H4 (cell line): ENCODE measurements around the gene SMIM23. TPM values are rescaled to one million over a fixed set of nuclear protein-coding genes. Genes with fewer than 3 reads are reported as not detected.
A peak's percentile ranks its signal among the peaks of the same experiment; 100 is the strongest.

ENCODE experiments used
- DNase-seq: peaks from one replicate; pipeline ENCODE4 v3.0.0-alpha.2; 2015; ENCODE audit warnings: low spot score
- total RNA-seq: library from RNA; depleted of rRNA; stranded (reverse); fragments of >200 nt; shearing (Covaris generic); gene quantifications from 2 replicates; pipeline ENCODE4 v1.2.3, GENCODE V29; 2014; rRNA removed

The SMIM23 gene
- total RNA-seq = not detected in 2 replicates

DNA sequence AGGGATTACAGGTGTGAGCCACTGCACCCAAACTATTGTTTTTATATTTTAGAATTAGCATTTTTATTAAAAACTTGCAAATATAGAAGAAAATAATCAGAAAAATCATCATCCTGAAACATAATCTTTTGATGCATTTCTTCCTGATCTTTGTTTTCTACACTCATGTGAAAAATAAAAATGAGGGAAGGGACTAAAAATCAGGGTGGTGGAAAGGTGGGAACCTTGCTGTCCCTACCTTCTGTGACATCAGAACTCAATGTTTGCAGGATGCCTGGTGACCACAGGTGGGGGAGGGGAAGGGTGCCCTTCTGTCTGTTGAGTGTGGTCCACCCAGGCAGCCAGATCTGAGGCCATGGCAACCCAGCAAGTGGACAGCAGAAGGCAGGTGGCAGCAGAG is at the start of gene SMIM23:
Gene SMIM23 (plus strand): TSS at position 301 of the 400 bp plus-strand sequence. CDS start 55 bp downstream, at position 356.
- no peak for DNase-seq

DNA sequence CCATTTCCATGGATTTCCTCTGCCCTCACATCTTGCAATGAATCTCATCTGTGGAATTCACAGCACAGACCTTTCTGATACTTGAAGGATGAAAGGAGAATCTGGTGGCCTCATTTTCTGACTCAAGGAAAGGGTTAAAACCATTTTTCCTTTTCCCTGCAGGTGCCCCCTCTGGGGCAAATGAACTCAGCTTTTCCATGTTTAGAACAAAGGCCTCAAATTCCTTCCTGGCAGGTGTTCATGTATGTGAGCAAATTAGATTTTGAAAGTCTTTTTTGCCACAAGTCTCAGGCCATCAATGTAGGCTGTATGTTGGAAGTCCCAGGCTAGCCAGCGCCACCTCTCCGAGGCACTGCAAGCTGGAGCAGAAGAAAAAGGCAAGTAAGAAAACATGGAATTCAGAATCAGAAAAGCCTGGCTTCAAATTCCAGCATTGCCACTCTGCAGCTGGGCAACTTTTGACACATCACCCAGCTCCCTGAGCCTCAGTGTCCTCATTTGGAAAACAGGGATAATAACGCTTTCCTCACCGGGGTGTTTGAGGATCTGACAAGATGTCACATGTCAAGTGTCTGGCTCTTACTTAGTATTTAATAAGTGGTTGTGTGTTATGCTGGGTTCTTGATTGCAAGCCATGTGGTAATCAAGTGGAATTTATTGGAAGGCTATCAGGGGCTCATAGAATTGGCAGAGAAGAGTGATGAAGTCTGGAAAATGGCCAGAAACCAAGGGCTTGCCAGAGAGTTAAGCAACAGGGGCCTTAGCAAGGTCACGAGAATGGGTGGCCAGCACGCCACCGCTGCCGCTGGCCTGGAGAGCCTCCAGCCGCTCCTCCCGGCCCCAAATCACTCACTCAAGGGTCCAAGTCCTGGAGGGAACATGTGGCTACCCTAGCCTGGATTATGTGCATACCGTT is 48.4 kb upstream of the SMIM23 start:
- no peak for DNase-seq

DNA sequence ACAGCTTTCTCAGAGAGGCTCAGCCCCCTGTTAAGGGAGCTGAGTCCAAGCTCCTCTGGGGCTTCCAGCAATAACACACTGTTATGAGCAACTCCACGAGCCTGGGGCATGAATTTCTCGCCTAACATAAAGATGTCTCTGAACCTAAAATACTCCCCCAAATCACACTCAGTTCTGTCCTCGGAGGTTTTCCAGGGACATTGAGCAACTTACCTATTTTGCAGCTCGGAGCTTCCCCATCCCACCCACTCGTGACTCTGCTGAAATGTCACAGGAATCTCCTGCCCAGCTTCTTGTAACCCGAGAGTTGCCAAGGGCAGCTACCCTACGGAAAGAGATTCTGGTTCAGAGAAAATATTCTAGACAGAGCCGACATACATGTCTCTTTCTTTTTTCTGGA is 47.1 kb upstream of the SMIM23 start:
- DNase-seq = no peak

DNA sequence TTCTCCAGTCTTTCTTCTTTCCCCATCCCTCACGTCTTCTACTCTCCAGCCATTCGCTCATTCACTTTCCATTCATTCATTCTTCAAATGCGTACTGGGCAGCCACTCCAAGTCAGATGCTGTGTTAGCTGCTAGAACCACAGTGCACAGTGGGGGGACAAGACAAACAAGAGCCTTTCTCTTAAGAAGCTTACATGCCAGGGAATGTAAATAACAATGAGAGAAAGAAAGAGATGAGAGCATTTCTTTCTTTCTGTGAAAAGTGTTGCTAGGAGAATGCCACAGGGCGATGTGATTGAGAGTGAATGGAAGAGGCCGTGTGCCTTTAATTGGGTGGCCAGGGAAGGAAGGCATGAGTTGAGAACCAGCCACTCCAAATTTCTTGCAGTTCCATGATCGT is 46.3 kb upstream of the SMIM23 start:
- no peak for DNase-seq

DNA sequence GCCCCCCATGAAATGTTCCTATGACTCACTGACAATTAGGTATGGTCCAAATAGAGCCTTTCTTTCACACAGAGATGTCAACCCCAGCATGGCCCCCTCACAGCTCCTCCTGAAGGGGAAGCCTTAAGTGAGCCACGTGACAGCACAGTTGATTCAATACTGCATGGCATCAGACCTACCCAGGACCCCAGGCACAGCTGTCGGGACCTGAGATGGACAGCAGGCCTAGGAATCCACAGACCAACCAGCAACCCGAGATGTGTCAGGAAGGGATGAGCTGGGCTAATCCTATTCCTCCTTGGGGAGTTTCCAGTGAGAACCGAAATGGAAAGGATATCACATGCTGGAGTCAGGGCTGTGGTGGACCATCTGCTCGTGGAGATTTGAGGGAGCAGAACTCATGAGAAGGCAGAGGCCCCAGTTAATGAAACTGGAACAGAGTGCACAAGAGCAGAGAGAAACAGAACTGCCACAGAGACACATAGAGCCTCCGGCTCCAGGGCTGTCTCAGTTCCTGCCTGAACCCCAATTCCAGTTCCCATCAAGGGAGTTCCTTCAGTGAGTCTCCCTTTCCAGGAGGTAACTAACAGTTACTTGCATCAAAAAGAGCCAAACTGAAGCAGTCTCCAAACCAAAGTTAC is 42.1 kb upstream of the SMIM23 start:
- DNase-seq = no peak

DNA sequence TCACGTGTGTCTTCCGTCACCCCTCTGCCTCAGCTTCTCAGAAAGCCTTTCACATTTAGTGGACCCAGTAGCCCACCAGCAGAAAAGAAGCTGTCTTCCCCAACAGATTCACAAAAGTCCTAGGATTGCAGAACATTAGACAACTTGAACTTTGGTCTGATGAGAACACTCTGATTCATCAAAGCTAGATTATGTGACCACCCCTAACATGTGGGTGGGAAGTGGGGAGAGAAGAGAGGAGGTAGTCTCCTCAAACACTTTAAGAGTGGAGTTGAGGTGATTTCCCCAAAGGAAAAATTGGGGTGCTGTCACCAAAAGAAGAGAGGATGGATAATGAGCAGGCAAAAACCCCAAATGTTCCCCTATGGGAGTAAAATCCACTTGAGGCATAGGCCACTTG is 41.4 kb upstream of the SMIM23 start:
- no peak for DNase-seq

DNA sequence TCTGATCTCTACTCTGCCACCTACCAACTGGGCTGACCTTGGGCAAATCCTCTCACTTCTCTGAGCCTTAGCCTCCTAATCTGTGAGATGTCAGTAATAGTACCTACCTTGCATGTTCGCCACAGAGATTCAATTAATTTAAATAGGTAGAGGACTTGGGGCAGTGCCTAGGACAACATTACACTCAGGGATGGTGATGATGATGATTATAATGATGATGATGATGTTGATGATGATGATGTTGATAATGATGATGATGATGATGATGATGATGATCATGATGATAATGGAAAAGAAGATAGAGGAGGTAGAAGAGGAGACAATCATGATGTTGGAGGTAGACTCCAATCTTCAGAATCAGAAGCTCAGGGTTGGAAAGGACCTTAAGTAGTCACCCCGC is 40.7 kb upstream of the SMIM23 start:
- no peak for DNase-seq

DNA sequence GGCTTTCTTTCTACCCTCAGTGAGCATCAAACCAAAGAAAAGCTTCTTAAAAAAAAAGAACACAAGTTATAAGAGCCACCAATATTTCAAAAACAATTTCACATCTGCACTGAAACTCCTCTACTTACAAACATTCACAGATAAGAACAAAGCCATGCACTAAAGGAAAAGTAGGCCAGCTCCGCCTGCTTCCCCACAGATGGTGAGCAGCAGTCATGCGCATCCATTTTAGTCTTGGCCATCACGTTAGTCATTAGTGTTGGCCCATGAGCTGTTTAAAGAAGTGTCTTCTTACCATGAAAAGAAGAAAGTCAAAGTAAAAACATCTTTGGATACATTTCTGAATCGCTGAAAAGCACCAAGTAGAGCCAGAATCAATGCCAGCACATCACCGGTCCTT is 40.0 kb upstream of the SMIM23 start:
- no peak for DNase-seq

DNA sequence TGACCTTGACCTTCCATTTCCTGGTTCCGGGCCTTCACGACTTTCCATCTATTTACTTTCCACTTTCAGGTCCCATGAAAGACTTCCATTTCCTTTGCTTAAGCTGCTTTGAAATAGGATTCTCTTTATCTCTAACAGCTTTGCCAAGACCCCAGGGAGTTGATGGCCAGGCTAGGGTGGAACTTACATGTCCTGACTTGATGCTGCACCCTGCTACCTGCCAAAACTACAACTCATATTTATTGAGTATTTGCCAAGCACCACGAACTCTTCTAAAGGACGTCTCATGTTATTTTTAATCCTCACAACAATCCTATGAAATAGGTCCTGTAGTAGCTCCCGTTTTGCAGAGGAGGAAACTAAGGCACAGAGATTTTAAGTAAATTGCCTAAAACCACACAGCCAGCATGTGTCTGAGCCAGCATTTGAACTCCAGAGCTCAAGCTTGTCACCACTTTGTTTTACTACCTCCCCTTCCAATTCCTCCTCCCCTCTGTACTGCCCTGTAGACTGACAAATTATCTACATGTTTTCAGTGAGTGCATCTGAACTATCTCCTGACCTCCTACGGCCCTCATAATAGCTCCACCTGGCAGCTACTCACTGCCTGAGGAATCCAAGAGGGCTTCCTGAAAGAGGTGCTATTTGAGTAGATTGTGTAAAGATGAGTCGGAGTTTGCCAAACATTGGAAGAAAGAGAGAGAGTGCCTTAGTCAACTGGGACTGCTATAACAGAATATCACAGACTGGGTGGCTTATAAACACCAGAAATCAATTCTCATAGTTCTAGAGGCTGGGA is 38.4 kb upstream of the SMIM23 start:
- DNase-seq = no peak

DNA sequence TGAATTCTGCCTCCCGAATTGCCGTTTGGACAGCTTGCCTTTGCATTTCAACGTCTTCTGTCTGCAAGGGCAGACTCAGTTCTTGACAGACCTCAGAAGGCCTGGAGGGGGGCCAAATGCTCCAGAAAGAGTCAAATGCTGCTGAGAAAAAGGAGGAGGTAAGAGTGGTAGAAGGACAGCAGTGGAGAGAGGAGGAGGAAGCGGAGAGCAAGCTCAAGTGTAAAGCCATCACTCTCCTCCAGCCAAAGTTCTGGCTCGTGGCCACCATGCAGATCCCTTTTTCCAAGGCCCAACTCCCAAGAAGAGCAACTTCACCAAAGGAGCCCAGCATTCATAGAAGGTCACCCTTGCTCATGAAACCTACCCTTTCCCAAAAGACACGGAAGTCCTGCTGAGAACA is 36.9 kb upstream of the SMIM23 start:
- no peak for DNase-seq

DNA sequence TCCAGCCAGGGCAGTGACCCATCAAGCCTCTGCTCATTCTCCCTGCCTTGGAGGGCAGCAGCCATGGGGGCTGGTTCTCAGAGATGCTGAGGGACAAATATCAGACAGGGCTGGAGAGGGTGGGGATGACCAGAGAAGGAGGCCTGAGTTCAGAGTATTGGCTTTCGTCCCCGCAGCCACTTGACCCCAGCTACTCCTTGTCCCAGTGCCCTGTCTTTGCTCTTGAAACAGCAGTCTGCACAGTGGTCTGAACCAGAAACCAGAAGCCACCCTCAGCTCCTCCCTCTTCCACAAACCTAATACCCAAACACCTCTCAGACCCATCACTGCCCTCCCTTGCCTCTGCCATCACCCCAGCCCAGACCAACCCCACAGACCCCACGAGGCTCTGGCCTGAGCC is 36.3 kb upstream of the SMIM23 start:
- no peak for DNase-seq

DNA sequence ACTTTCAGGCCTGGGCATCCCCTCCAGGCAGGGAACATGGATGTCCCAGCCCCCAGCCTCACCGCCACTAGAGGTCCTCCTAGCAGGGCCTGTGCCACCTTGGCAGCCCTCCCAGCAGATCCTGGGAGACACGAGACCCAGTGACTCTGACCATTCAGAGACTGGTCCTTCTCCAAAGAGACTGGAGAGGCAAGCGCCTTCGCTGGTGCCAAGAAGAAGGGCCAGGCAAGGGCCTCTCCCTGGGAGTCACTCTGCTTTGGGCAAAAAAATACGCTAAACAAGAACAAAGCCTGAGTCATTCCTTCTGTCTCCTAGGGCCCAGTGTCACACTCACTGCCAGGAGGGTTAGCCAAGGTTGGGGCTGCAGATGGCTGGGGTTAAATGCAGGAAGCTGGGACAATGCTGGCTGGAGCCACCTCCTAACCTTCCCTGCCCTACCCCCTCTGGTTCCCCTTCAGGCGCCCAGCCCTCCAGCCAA is 35.3 kb upstream of the SMIM23 start:
- peak; percentile 59 for DNase-seq

DNA sequence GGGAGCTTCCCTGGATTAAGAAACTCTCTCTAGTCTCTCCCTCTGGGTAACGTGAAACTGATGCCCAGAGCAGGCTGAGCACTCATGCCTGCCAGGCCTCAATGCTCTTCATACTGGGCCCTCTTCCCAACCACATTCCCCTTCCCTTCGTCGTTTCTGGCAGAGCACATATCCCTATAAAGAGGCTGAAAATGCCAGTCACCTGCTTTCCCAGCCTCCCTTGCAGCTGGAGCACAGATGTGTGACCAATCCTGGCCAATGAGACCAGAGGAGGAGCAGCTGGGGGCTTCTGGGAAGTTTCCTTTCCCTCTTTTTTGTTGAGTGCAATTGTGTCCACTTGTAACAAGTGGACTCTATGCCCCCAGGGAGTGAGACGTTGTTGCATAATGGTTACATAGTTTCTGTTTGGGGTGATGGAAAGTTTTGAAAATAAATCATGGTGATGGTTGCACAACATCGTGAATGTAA is 30.2 kb upstream of the SMIM23 start:
- DNase-seq = no peak

DNA sequence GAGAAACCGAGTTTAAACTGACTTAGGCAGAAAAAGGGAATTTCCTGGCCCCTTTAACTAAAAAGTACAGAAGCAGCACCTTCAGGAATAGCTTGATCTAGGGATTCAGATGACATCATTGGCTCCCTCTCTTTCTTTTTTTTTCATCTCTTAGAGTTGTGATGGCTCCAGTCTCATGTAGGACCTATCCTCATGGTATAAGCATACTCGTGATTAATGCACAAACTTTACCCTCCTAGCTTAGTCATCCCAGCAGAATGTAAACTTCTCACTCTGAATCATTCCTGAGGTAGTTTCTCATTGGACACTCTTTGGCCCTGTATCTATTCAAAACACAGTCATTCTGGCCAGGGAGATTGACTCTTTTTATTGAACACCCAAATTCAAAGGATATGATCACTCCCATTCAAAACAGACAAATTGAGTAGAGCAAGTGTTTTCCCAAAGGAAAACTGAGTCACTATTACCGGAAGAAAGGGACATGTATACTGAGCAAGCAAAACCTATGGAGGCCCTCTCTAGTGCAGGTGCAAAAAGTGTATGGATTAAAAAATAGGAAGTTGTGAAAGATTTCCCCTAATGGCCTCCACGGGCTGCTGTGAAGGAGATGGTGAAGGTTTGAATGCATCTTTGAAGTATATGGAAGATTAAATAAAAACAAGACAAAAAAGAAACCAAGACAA is 27.6 kb upstream of the SMIM23 start:
- DNase-seq = peak; percentile 78

DNA sequence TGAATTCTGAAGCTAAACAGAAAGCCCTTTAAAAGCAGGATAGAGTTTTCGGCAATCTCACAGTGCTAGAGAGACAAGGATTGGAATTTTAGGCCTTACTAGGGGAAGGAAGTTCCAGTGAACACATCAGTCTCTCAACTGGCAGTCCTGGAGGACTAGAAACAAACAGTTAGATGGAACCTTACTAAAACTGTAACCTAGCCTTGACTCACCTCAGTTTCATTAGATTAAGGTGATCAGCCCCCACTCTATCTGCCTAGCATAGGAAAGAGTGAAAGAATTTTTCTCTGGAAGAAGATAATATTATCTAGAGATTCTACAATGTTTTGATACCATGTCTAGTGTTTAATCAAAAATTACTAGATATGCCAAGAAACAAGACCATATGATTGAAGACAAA is 25.8 kb upstream of the SMIM23 start:
- no peak for DNase-seq

DNA sequence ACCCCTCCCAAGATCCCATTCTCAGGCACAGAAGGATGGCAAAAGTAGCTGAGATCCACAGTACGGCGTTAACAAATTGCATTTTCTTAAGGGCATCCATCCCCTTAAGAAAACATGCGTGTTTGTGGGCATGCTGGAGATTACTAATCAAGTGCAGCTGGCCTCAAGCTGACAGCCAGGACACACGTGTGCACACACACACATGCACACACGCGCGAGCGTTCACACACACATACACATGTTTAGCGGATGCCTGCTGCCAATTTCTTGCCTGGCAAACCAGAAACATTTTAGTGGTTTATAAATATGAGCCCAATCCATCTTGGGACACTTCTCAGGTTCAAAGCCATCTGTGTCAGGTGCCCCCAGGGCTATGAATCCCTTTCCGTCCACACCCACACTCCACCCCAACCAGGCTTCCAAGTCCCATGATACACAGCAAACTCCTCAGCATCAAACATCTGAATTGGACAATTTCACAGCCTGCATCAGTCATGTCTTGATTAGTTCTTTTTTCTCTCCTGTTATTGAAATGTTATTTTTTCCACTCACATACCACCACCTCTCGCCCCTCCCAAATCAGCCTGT is 23.5 kb upstream of the SMIM23 start:
- DNase-seq = no peak

DNA sequence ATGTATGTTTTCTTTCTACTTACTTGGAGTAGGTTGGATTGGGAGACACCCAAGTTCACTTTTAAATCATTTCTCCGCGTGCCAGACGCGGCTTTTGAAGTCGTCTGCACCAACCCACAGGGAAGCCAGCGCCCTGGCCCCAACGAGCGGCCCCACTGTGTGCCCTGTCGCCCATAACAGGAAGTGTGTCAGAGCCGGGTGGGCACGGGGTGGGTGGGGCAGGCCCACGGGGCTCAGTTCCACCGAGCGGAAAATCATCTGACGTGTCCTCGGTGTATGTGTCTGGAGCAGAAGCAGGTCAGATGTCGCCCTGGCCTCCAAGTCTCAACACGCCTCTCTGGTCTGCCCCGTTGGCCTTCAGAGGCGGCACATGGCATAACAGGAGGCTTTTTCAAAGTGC is 22.7 kb upstream of the SMIM23 start:
- no peak for DNase-seq

DNA sequence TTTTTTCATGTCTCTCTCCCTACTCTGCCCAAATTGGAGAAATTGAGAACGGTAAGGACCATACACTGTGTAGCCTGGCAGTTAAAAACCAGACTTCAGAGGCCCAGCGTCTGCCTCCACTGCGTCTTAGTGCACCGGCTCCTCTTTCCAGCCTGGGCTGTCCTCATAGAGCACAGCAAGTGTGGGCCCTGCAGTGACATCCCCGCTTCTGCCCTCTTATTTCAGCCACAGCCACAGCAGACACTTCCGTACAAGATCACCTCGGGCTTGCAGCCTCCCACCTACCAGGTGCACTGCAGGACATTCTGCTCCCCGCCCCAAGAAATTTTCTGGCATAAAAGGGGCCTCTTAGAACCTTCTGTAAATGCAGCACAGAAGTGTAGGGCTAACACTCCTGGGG is 21.4 kb upstream of the SMIM23 start:
- no peak for DNase-seq

DNA sequence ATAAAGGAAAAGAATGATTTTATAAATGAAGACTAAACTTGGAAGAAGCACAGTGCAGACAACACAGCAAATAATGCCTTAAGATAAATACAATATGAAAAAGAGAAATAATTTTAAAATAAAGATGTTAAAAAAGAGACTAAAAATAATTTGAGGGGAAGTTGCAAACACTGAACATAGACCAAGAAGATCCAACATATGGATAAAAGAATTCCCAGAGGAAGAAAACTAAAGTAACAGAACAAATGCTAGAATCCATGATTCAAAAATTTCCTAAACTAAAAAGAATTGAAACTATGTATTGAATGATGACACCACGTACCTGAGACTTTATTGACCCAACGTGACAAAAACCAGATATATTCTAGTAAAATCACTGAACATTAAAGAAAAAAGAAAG is 18.7 kb upstream of the SMIM23 start:
- DNase-seq = no peak

DNA sequence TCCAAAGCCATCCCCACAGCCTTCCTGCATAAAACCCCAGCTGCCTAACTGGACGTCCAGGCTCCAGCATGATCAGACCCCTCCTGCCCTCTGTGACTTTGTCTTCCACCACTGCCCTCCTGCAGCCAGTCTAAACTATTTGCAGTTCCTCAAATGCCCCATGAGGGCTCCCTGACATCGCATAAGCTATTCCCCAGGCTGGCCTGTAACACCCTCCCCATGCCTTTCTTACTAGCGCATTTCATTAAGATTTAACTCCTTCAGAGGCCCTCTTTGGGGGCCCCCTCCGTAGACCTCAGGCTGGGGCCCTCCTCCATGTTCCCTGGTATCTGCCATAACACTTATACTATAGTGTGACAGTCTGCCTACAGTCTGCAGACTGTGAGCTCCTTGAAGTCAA is 15.5 kb upstream of the SMIM23 start:
- DNase-seq = no peak

DNA sequence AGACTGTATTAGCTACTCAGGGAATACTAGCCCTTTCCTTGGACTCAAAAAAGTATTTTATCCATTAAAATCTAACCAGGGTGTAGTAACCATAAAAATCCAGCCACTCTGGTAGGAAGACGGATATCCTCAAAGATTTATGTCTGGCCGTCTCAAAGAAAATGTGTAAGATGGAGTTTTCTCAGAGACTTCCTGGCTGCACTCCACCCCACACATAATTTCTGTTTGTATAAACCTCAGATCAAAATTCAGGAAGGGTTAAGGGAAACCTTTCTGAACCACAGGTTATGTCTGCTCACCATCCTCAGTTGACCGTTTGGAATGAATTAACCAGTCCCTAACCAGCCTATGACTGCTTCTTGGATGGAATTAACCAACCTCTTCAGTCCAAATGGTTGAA is 13.8 kb upstream of the SMIM23 start:
- DNase-seq = no peak
